OCI-LY7 (cell line): ENCODE data around the gene MRPL50. TPM values are rescaled to one million over a fixed set of nuclear protein-coding genes. Genes with fewer than 3 reads are reported as not detected.

Source experiments
- BruUV-seq: library from RNA; stranded (reverse); fragments of 400-500 nt; replicated peaks from 2 replicates; lab custom pipeline; 2021; lab: Mats Ljungman, UMichigan
- CTCF ChIA-PET: fragments of 300-600 bp; sonication (Branson Sonifier 250); formaldehyde crosslinking; loops from one replicate; lab custom pipeline; 2022; ENCODE audit warnings: antibody characterized with exemption; ENCODE audit not compliant: unreplicated experiment; lab: Charles Lee
- POLR2A ChIA-PET: fragments of 300-600 bp; sonication (Branson Sonifier 250); formaldehyde crosslinking; loops from one replicate; lab custom pipeline; 2022; ENCODE audit warnings: antibody characterized with exemption; lab: Charles Lee
- DNase-seq: peaks from one replicate; pipeline ENCODE4 v3.0.0-alpha.2; 2015; ENCODE audit warnings: low spot score
- H2AFZ ChIP-seq: fragments of 200-600 bp; sonication (generic), shearing (Covaris generic); 2 replicates; pipeline ENCODE4 v1.6.1; 2014; ENCODE audit warnings: mild to moderate bottlenecking, antibody characterized with exemption, low read length, moderate library complexity
- H3K27ac ChIP-seq: fragments of 200-600 bp; sonication (generic); 2 replicates; pipeline ENCODE4 v1.5.1; 2014; ENCODE audit warnings: mixed run types, low read depth, mild to moderate bottlenecking, moderate library complexity, low read length, inconsistent platforms; ENCODE audit not compliant: poor library complexity, severe bottlenecking
- H3K36me3 ChIP-seq: fragments of 200-600 bp; sonication (generic); 2 replicates; pipeline ENCODE4 v1.6.1; 2014; ENCODE audit warnings: mild to moderate bottlenecking, antibody characterized with exemption, low read length, moderate library complexity, mixed read lengths; ENCODE audit not compliant: insufficient read depth
- H3K4me1 ChIP-seq: fragments of 200-600 bp; sonication (generic); 2 replicates; pipeline ENCODE4 v1.5.1; 2014; ENCODE audit warnings: mild to moderate bottlenecking, low read length; ENCODE audit not compliant: insufficient read depth, poor library complexity, severe bottlenecking
- H3K4me2 ChIP-seq: fragments of 200-600 bp; sonication (generic); 2 replicates; pipeline ENCODE4 v1.6.1; 2014; ENCODE audit warnings: mild to moderate bottlenecking, low read length
- H3K4me3 ChIP-seq: fragments of 200-600 bp; sonication (generic); 2 replicates; pipeline ENCODE4 v1.5.1; 2014; ENCODE audit warnings: mild to moderate bottlenecking, low read depth, low read length; ENCODE audit not compliant: poor library complexity, severe bottlenecking
- H3K79me2 ChIP-seq: fragments of 200-600 bp; sonication (generic); 2 replicates; pipeline ENCODE4 v1.6.1; 2016; ENCODE audit warnings: low read depth, mild to moderate bottlenecking, low read length, moderate library complexity, mixed read lengths; ENCODE audit not compliant: insufficient read depth
- H3K9me2 ChIP-seq: fragments of 200-600 bp; sonication (generic); 2 replicates; pipeline ENCODE4 v1.6.1; 2016; ENCODE audit warnings: mild to moderate bottlenecking, low read length, mixed read lengths; ENCODE audit not compliant: insufficient read depth
- H3K9me3 ChIP-seq: fragments of 200-600 bp; sonication (generic); 2 replicates; pipeline ENCODE4 v1.6.1; 2014; ENCODE audit warnings: mild to moderate bottlenecking, mixed run types, low read length, mixed read lengths
- H4K20me1 ChIP-seq: fragments of 200-600 bp; sonication (generic); 2 replicates; pipeline ENCODE4 v1.6.1; 2014; ENCODE audit warnings: mild to moderate bottlenecking, antibody characterized with exemption, low read length, moderate library complexity, mixed read lengths; ENCODE audit not compliant: insufficient read depth
- CTCF ChIP-seq: fragments of 200-600 bp; sonication (generic); conservative IDR thresholded peaks from 2 replicates; pipeline ENCODE4 v1.5.1; 2014; ENCODE audit warnings: mild to moderate bottlenecking, antibody characterized with exemption, low read length, moderate library complexity, mixed read lengths
- EZH2phosphoT487 ChIP-seq: fragments of 200-600 bp; sonication (generic); IDR thresholded peaks from 2 replicates; pipeline ENCODE4 v1.6.1; 2018; ENCODE audit warnings: low read depth, borderline replicate concordance, mild to moderate bottlenecking, mixed run types, antibody characterized with exemption, low read length, moderate library complexity, mixed read lengths
- intact Hi-C: fragments of 100-400 bp; cut with micrococcal nuclease; formaldehyde crosslinking; loops from one replicate; pipeline ENCODE4 v1.10.0; 2022; ENCODE audit not compliant: unreplicated experiment
- total RNA-seq, 2 experiments: library from RNA; depleted of rRNA in 1 of 2; stranded (reverse); fragments of >200 nt in 1 of 2; shearing (Covaris generic) in 1 of 2; gene quantifications; 2 replicates each; pipeline ENCODE4 v1.2.3, GENCODE V29; 2014 to 2022

MRPL50 gene
- total RNA-seq, 2 experiments from 2014 or later = 12.8 to 18.5 TPM

DNA sequence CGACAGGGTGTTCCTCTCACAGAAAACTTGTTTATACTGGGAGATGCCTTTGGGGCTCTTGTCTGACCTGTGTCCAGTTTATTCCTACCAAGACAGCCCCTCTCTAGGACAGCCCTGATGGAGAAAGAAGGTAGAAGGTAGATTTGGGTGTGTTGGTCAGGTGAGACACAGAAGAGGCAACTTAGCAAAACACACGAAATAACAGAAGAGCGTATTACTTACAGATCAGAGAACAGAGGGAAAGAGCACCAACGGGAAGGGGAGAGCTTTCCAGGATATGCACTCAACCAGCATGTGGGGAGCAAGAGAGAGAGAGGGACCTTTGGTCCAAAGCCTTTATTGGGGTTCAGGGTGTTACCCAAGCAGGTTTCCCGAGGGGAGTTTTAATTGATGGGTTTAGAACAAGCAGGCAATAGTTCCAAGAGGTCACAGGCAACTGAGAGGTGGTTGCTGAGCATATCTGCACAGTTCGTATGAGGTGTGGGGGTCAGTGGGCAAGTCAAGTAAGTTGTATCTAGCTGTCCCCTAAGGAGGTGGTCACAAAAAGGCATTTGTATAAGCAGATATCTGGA, 45.4 kb downstream of the MRPL50 start:
- H3K9me3 ChIP-seq = no peaks in the 10 kb centered on the region
- no peak overlapping the region for H2AFZ ChIP-seq
- H3K4me2 ChIP-seq = no peak overlapping the region
- intact Hi-C loops = no loop called here
- H3K36me3 ChIP-seq = no peaks in the 10 kb centered on the region
- no peaks in the 10 kb centered on the region for H4K20me1 ChIP-seq
- ChIA-PET CTCF (no interaction called here), POLR2A (no interaction called here)
- no peak overlapping the region for H3K4me3 ChIP-seq
- H3K79me2 ChIP-seq = no peaks in the 10 kb centered on the region
- no peaks in the 10 kb centered on the region for H3K9me2 ChIP-seq
- no peaks in the 10 kb centered on the region for H3K4me1 ChIP-seq
- TF ChIP-seq CTCF (no peak), EZH2phosphoT487 (no peak)
- H3K27ac ChIP-seq = no peak overlapping the region
- BruUV-seq = no TSS peak
- DNase-seq = no peak

DNA sequence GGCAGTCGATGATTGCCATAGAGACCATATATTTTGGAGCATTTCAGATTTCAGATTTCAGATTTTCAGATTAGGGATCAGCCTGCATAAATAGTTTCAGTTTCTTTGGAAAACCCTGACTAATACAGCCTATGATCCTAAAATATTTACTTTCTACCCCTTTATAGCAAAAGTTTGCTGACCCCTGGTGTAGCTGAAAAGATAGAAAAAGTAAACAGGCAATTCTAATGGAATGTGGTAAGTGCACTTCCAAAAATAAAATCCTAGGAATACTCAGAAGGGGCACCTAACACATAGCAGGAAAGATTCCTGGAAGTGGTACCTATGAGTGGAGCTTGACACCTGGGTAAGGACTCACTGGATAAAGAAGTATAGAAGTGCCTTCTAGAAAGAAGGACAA, 48.1 kb downstream of the MRPL50 start:
- H4K20me1 ChIP-seq = no peaks in the 10 kb centered on the region
- BruUV-seq = no TSS peak
- intact Hi-C loops = no loop called here
- no peaks in the 10 kb centered on the region for H3K36me3 ChIP-seq
- no peaks in the 10 kb centered on the region for H3K9me3 ChIP-seq
- no peak overlapping the region for H3K4me2 ChIP-seq
- ChIA-PET CTCF (no interaction called here), POLR2A (interaction anchor here (0.7 kb wide), 1 partner anchor 154 kb away, joined by 3 read pairs; no protein-coding TSS in a partner anchor)
- no peak overlapping the region for H3K27ac ChIP-seq
- H3K9me2 ChIP-seq = no peaks in the 10 kb centered on the region
- no peak overlapping the region for H3K4me3 ChIP-seq
- DNase-seq = no peak
- no peak overlapping the region for H2AFZ ChIP-seq
- H3K79me2 ChIP-seq = no peaks in the 10 kb centered on the region
- H3K4me1 ChIP-seq = no peaks in the 10 kb centered on the region
- TF ChIP-seq CTCF = no peak
- TF ChIP-seq EZH2phosphoT487 = no peak

DNA sequence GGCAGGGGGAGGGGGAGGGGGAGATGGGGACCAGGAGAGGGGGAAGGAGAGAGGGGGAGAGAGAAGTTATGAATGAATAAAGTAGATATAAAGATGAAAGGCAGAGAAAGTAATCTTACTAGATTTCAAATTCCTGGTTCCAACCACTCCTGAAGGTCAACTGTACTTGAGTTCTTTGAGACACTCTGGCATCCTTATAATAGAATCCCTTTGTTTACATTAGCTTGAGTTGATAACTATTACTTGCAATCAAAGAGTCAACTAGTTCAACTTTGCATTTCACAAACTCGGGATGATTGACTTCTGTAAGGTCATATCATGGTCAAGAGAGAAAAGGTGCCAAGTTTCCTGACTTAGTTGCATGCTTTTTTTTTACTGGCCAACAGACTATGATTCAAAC, 55.8 kb downstream of the MRPL50 start:
- Histone ChIP-seq H2AFZ (no peak overlapping the region), H3K9me2 (no peaks in the 10 kb centered on the region), H3K79me2 (no peaks in the 10 kb centered on the region), H3K4me1 (no peaks in the 10 kb centered on the region), H3K9me3 (no peaks in the 10 kb centered on the region), H4K20me1 (no peaks in the 10 kb centered on the region), H3K27ac (no peak overlapping the region), H3K4me3 (no peak overlapping the region), H3K4me2 (no peak overlapping the region), H3K36me3 (no peaks in the 10 kb centered on the region)
- POLR2A ChIA-PET = no interaction called here
- BruUV-seq = no TSS peak
- TF ChIP-seq CTCF = no peak
- TF ChIP-seq EZH2phosphoT487 = no peak
- DNase-seq = no peak
- intact Hi-C loops = no loop called here
- CTCF ChIA-PET = no interaction called here
